H1 (cell line): Measurements from ENCODE around the gene EPHA4. TPM values are rescaled to one million over a fixed set of nuclear protein-coding genes. Genes with fewer than 3 reads are reported as not detected.

Experiments used
- RNF2 ChIP-seq: fragments of 200-900, 300-1000 bp; sonication (generic); IDR thresholded peaks from 2 replicates; pipeline ENCODE4 v1.7.1; 2016; ENCODE audit warnings: borderline replicate concordance, low read depth, mild to moderate bottlenecking, antibody characterized with exemption, low read length; ENCODE audit not compliant: poor library complexity, severe bottlenecking; ENCODE audit errors: missing control alignments
- YY1 ChIP-seq: IDR thresholded peaks from 2 replicates; pipeline ENCODE4 v1.6.1; 2011; ENCODE audit warnings: low read depth, mild to moderate bottlenecking, low read length
- polyA plus RNA-seq, 7 experiments: library from polyadenylated mRNA; depleted of rRNA in 3 of 7; stranded (reverse) in 5 of 7; unstranded in 2 of 7; fragments of >200 nt in 5 of 7; fragments of 200-250 nt in 2 of 7; gene quantifications; 1 replicate in 5 of 7; 2 replicates in 1 of 7; 4 replicates in 1 of 7; pipeline versions ENCODE4 v1.2.1 to v1.2.3, GENCODE V29; 2011 to 2013; ENCODE audit warnings: missing spikeins in 2 of 7, mixed read lengths in 2 of 7
- total RNA-seq: library from RNA; stranded (reverse); fragmentation: NEBNext Ultra II Directional; extraction: Animal tissue kit (Norgen Biotek cat#: 25700); gene quantifications from 2 replicates; pipeline ENCODE4 v1.2.1, GENCODE V29; 2021

The EPHA4 gene
- total and polyA plus RNA-seq, 2 of the 8 experiments (the other 6 are each of a cell fraction or from before 2014, with no cell fraction given): 4.3 to 5.7 TPM

DNA sequence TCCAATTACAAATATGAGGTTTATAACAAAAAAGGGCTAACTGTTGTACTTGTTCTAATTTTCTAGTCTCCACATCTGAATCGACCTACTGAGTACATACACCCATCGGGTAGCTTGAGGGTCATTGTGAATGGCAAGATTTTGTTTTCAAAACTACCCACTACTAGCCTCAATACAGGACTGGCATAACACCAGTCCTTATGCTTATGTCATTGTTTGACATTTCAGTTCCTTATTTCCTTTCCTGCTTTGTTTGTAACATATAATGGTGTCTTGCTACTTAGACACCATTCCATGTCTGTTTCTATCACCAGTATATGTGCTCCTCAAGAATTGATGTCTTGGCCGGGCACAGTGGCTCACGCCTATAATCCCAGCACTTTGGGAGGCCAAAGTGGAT, 86.0 kb downstream of the EPHA4 start (continued):
- TF ChIP-seq RNF2 (no peak), YY1 (no peak)
